HepG2 (cell line): Measurements from ENCODE around the gene ARMH1. TPM values are rescaled to one million over a fixed set of nuclear protein-coding genes. Genes with fewer than 3 reads are reported as not detected.

ENCODE experiments used
- ATAC-seq: fragments of 200-7000 bp; cut with Tn5 transposase; 3 replicates; pipeline ENCODE4 v1.9.1; 2020; ENCODE audit warnings: mild to moderate bottlenecking, moderate library complexity
- BruUV-seq: library from RNA; stranded (reverse); fragments of 400-500 nt; replicated peaks from 2 replicates; lab custom pipeline; 2021; lab: Mats Ljungman, UMichigan
- CTCF ChIA-PET: fragments of 300-600 bp; formaldehyde crosslinking; extraction: SDS; loops from one replicate; lab custom pipeline; 2021; ENCODE audit warnings: low total read pairs, inconsistent platforms, low intra/inter-chr PET ratio; lab: Yijun Ruan, JAX
- POLR2A ChIA-PET: fragments of 350-600 bp; sonication (Branson Sonifier 250); formaldehyde crosslinking; loops from one replicate; lab custom pipeline; 2020; ENCODE audit warnings: antibody characterized with exemption, inconsistent platforms; lab: Yijun Ruan, JAX
- DNase-seq: peaks from one replicate; pipeline ENCODE4 v3.0.0-alpha.2; 2015; ENCODE audit warnings: low spot score
- FAIRE-seq: peaks from 3 replicates; lab custom pipeline; 2011; peaks lifted over from hg19 to GRCh38; lab: Jason Lieb, UNC
- H2AFZ ChIP-seq: one replicate; pipeline ENCODE4 v1.6.1; 2011; ENCODE audit warnings: low read length, inconsistent platforms
- H3K27ac ChIP-seq: fragments of 300-600 bp; 3 replicates; pipeline ENCODE4 v1.8.0; 2011; ENCODE audit warnings: mixed run types, mild to moderate bottlenecking, mixed read lengths, low read length, inconsistent platforms; ENCODE audit not compliant: insufficient read depth; ENCODE audit errors: extremely low read length
- H3K27me3 ChIP-seq, 2 experiments: fragments of 200-600 bp in 1 of 2; 2 replicates in 1 of 2; 3 replicates in 1 of 2; pipeline versions ENCODE4 v1.6.0 to v1.8.0; 2011; ENCODE audit warnings: low read length in 2 of 2, mild to moderate bottlenecking in 2 of 2, moderate library complexity in 2 of 2, inconsistent platforms in 1 of 2; ENCODE audit not compliant: insufficient read depth in 2 of 2, control insufficient read depth in 1 of 2
- H3K36me3 ChIP-seq, 2 experiments: fragments of 200-600 bp in 1 of 2; replicated peaks in 1 of 2; 2 replicates in 1 of 2; 3 replicates in 1 of 2; pipeline versions ENCODE4 v1.5.1 to v1.8.0; 2011; ENCODE audit warnings: low read length in 2 of 2, inconsistent platforms in 1 of 2; ENCODE audit not compliant: insufficient read depth in 2 of 2, control insufficient read depth in 1 of 2
- H3K4me1 ChIP-seq: 2 replicates; pipeline ENCODE4 v1.5.1; 2012; ENCODE audit warnings: low read length, inconsistent platforms; ENCODE audit not compliant: insufficient read depth
- H3K4me2 ChIP-seq: 2 replicates; pipeline ENCODE4 v1.6.0; 2011; ENCODE audit warnings: low read depth, low read length, inconsistent platforms
- H3K4me3 ChIP-seq, 3 experiments: fragments of 200-600 bp in 1 of 3; sonication (generic), shearing (Covaris generic) in 1 of 3; replicated peaks in 1 of 3; 2 replicates each; pipeline ENCODE4 v1.5.1; 2011 to 2016; ENCODE audit warnings: low read length in 3 of 3, inconsistent platforms in 2 of 3, low read depth in 2 of 3, mild to moderate bottlenecking in 2 of 3, control low read depth in 1 of 3, mixed read lengths in 1 of 3; ENCODE audit not compliant: insufficient read depth in 1 of 3
- H3K79me2 ChIP-seq: one replicate; pipeline ENCODE4 v1.6.1; 2011; ENCODE audit warnings: low read length, inconsistent platforms; ENCODE audit not compliant: insufficient read depth
- H3K9ac ChIP-seq: 2 replicates; pipeline ENCODE4 v1.6.0; 2011; ENCODE audit warnings: mild to moderate bottlenecking, low read depth, low read length, inconsistent platforms; ENCODE audit not compliant: insufficient read depth
- H3K9me3 ChIP-seq: 2 replicates; pipeline ENCODE4 v1.5.1; 2012; ENCODE audit warnings: mild to moderate bottlenecking, low read length
- H4K20me1 ChIP-seq: 2 replicates; pipeline ENCODE4 v1.6.0; 2011; ENCODE audit warnings: inconsistent platforms, mild to moderate bottlenecking, low read length, moderate library complexity; ENCODE audit not compliant: insufficient read depth
- NR0B2 ChIP-seq: sonication (generic); formaldehyde crosslinking; IDR thresholded peaks from 2 replicates; pipeline ENCODE4 v1.4.0; 2020; ENCODE audit warnings: mild to moderate bottlenecking, missing genetic modification reagents
- PREB ChIP-seq: sonication (generic); formaldehyde crosslinking; IDR thresholded peaks from 2 replicates; pipeline ENCODE4 v1.4.0; 2020; ENCODE audit warnings: missing genetic modification reagents
- SUZ12 ChIP-seq: fragments of 150-350 bp; IDR thresholded peaks from 2 replicates; pipeline ENCODE4 v1.6.1; 2014; ENCODE audit warnings: low read depth, low read length
- ZBTB7A ChIP-seq: sonication (generic); formaldehyde crosslinking; IDR thresholded peaks from 2 replicates; pipeline ENCODE4 v1.8.0; 2022; ENCODE audit warnings: mild to moderate bottlenecking, missing genetic modification reagents
- ZNF576 ChIP-seq: sonication (generic); formaldehyde crosslinking; IDR thresholded peaks from 2 replicates; pipeline ENCODE4 v1.4.0; 2020; ENCODE audit warnings: mild to moderate bottlenecking, missing genetic modification reagents
- WGBS: methylation state at CpG from one replicate; pipeline ENCODE4 v1.1.6; 2017; ENCODE audit warnings: low lambda C conversion rate; 5-methylcytosine and 5-hydroxymethylcytosine counted together
- in situ Hi-C: cut with HindIII; loops from 2 replicates; pipeline ENCODE4 v1.10.0; 2017; ENCODE audit warnings: low pct_unique_long_range_greater_than_20kb; ENCODE audit not compliant: extremely low pct_ligation_motif_present
- intact Hi-C: fragments of 100-400 bp; cut with micrococcal nuclease; formaldehyde crosslinking; loops from one replicate; pipeline ENCODE4 v1.10.0; 2022; ENCODE audit not compliant: unreplicated experiment
- polyA plus RNA-seq, 8 experiments: library from polyadenylated mRNA; depleted of rRNA in 3 of 8; stranded (reverse) in 7 of 8; unstranded in 1 of 8; fragments of >200 nt; fragmentation: Illumina TruSeq in 4 of 8; extraction: Trizol in 4 of 8; gene quantifications; 2 replicates each; pipeline versions ENCODE4 v1.2.1 to v1.2.3, GENCODE V29; 2011 to 2016; ENCODE audit warnings: low read depth in 4 of 8, missing spikeins in 1 of 8, mixed read lengths in 1 of 8; ENCODE audit not compliant: insufficient read depth in 1 of 8
- total RNA-seq, 5 experiments: library from RNA; depleted of rRNA; stranded (reverse); fragments of >200 nt; fragmentation: Illumina TruSeq; extraction: Trizol; gene quantifications; 2 replicates each; pipeline ENCODE4 v1.2.3, GENCODE V29; 2016; ENCODE audit warnings: low read depth in 1 of 5

The ARMH1 gene
- total and polyA plus RNA-seq, 2 of the 13 experiments (the other 11 are each of a cell fraction or from before 2014, with no cell fraction given), result 0.69 TPM; not detected in 1

GRCh38 chr1:44740179-44740617, 65.7 kb downstream of the ARMH1 start:
- Histone ChIP-seq H3K79me2 (peaks cover 38% of the 10 kb centered on the region), H3K27ac (peak overlapping the region; percentile 70), H4K20me1 (no peaks in the 10 kb centered on the region), H3K36me3 (peaks cover 5 to 14% of the 10 kb centered on the region in 2 experiments), H3K9me3 (no peaks in the 10 kb centered on the region), H3K4me1 (peaks cover 48% of the 10 kb centered on the region), H3K9ac (peak overlapping the region; percentile 90), H3K27me3 (no peaks in the 10 kb centered on the region; a peak in 1 of 5 replicates), H3K4me3 (peak overlapping the region; percentile 76 to 93 (median 88)), H2AFZ (peak overlapping the region; percentile 66), H3K4me2 (peak overlapping the region; percentile 95)
- TF ChIP-seq NR0B2 (CRISPR knock-in tag), result 0 out of 2 replicates have a peak, but pooled peaks have one; percentile 8
- TF ChIP-seq PREB (CRISPR knock-in tag), result no peak
- TF ChIP-seq ZBTB7A (CRISPR knock-in tag), result 0 out of 2 replicates have a peak, but pooled peaks have one; percentile 7
- TF ChIP-seq ZNF576, result 0 out of 2 replicates have a peak, but pooled peaks have one; percentile 39
- intact Hi-C loops (no loop called here), in situ Hi-C loops (no loop called here)
- TSS peak; percentile 91 for BruUV-seq
- WGBS, result 2% methylated on average over 13 of the region's 14 CpGs
- ChIA-PET POLR2A (interaction anchor here (2.9 kb wide), 1 partner anchor 9 kb away, joined by 10 read pairs; the partner anchor contains the start of gene RNU5D-1), CTCF (no interaction called here)
- DNase-seq (no peak), ATAC-seq (peak; percentile 66), FAIRE-seq (no peak)

GRCh38 chr1:44743211-44743610, 68.7 kb downstream of the ARMH1 start:
- ChIA-PET POLR2A (interaction anchor here (1.7 to 2.1 kb wide), 3 partner anchors 12 to 32 kb away, joined by 7 to 8 read pairs (median 7); partner anchors contain the start of genes RNU5D-1 and RPS8), CTCF (no interaction called here)
- ATAC-seq, result no peak
- Histone ChIP-seq H2AFZ (no peak overlapping the region), H3K9me3 (no peaks in the 10 kb centered on the region), H3K27me3 (no peaks in the 10 kb centered on the region; a peak in 1 of 5 replicates), H3K27ac (no peak overlapping the region), H3K4me3 (no peak overlapping the region), H4K20me1 (no peaks in the 10 kb centered on the region), H3K36me3 (peaks cover 17 to 36% of the 10 kb centered on the region in 2 experiments), H3K4me1 (peaks cover 45% of the 10 kb centered on the region), H3K79me2 (peaks cover 42% of the 10 kb centered on the region), H3K4me2 (peak overlapping the region; percentile 42), H3K9ac (peak overlapping the region; percentile 29; the same call in 1 of the 2 replicates)
- no TSS peak for BruUV-seq
- DNase-seq, result no peak
- intact Hi-C loops (no loop called here), in situ Hi-C loops (no loop called here)
- no peak for TF ChIP-seq SUZ12
- 100% methylated on average over 1 of the region's 1 CpG for WGBS
- no peak for FAIRE-seq
